ENCODE data around the gene INPP4B.
A peak's percentile ranks its signal among the peaks of the same experiment; 100 is the strongest.

The INPP4B gene

GRCh38 chr4:142044271-142044670 is 801.8 kb downstream of the INPP4B start:
- Mint-ChIP-seq H3K27ac (peak overlapping the region in 1 of 2 donors; percentile 10), H3K4me1 (peaks cover 8% of the 10 kb centered on the region), H3K9me3 (no peaks in the 10 kb centered on the region), H3K27me3 (no peaks in the 10 kb centered on the region), H3K4me3 (no peak overlapping the region)
- ATAC-seq (no peak), DNase-seq (no peak)

GRCh38 chr4:142043509-142043908 is 802.6 kb downstream of the INPP4B start:
- Mint-ChIP-seq H3K4me1 (peaks cover 8% of the 10 kb centered on the region), H3K27ac (peak overlapping the region in 1 of 2 donors; percentile 1), H3K27me3 (no peaks in the 10 kb centered on the region), H3K9me3 (no peaks in the 10 kb centered on the region), H3K4me3 (no peak overlapping the region)
- no peak for DNase-seq
- ATAC-seq: no peak

DNA sequence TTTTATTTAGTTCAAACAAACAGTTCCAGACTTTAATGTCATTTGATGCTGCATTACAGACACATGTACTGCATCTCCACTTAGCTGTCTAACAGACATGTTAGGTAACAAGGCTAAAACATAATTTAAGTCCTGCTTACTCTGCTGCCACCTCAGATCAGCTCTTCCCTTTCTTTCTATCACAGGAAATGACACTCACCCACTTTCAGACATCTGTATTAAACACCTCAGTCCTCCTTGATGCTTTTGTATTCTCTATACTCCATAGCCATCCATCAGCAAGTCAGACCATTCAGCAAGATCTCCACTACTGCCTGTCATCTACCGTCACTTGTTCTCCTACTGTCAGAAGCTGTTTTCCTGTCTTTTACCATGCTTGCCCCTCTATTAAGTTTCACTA is 804.3 kb downstream of the INPP4B start:
- DNase-seq (no peak), ATAC-seq (no peak)
- H3K4me1 Mint-ChIP-seq: peaks cover 8% of the 10 kb centered on the region
- peak overlapping the region in 1 of 2 donors; percentile 34 for H3K27ac Mint-ChIP-seq
- H3K27me3 Mint-ChIP-seq: no peaks in the 10 kb centered on the region
- H3K4me3 Mint-ChIP-seq: no peak overlapping the region
- H3K9me3 Mint-ChIP-seq: no peaks in the 10 kb centered on the region

DNA sequence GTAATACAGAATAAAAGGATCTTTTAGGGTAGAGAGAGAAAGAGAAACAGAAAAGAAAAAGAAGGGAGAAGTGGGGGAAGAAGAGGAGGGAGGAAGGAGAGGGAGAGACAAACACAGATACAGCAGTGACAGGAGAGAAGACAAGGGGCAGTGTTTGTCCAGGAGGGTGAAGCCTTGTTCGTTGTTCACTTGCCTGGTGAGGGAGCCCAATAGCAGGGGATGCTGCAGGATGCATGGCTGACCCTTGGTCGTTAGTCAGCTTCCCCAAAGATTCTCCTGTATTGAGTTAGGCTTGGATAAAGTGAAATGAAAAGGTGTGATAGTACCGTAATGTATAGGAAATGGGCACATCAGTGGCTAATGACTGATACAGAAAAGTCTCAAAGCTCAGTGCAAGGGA is 806.1 kb downstream of the INPP4B start:
- ATAC-seq: no peak
- H3K4me1 Mint-ChIP-seq: peaks cover 8% of the 10 kb centered on the region

GRCh38 chr4:142036795-142037583 is 809.1 kb downstream of the INPP4B start:
- H3K27me3 Mint-ChIP-seq: no peaks in the 10 kb centered on the region
- no peaks in the 10 kb centered on the region for H3K9me3 Mint-ChIP-seq
- H3K4me3 Mint-ChIP-seq: no peak overlapping the region
- no peak for DNase-seq
- no peak for ATAC-seq
- H3K4me1 Mint-ChIP-seq: peaks cover 8% of the 10 kb centered on the region
- no peak overlapping the region for H3K27ac Mint-ChIP-seq

More for the DNA sequence above, 806.1 kb downstream of the INPP4B start:
- no peaks in the 10 kb centered on the region for H3K27me3 Mint-ChIP-seq
- H3K9me3 Mint-ChIP-seq: no peaks in the 10 kb centered on the region
- H3K4me3 Mint-ChIP-seq: no peak overlapping the region
- peak overlapping the region in 1 of 2 donors; percentile 60 for H3K27ac Mint-ChIP-seq
- DNase-seq: no peak

DNA sequence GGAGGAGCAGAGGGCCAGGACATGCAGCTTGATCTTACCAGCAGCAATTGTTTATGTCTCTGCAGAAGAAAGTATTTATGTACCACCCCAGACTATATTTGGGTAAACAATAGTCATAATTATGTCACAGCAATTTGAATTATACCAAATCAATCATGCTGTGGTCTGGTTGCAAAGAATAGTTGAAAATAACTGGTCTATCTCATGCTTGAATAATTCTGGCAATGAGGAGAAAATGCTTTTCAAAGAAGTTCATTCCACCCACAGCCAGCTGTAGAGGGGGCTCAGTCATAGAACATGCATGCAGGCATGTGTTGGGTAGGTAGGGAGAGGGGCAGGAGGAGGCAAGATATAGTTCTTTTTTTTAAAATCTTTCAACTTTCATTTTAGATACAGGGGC is 810.5 kb downstream of the INPP4B start:
- Mint-ChIP-seq H3K4me3 (no peak overlapping the region), H3K27ac (peak overlapping the region in 1 of 2 donors; percentile 15)

GRCh38 chr4:142034101-142034500 is 812.0 kb downstream of the INPP4B start:
- no peaks in the 10 kb centered on the region for H3K4me1 Mint-ChIP-seq
- H3K27me3 Mint-ChIP-seq: no peaks in the 10 kb centered on the region
- H3K4me3 Mint-ChIP-seq: no peak overlapping the region
- DNase-seq (no peak), ATAC-seq (no peak)
- H3K27ac Mint-ChIP-seq: no peak overlapping the region
- no peaks in the 10 kb centered on the region for H3K9me3 Mint-ChIP-seq

More for the DNA sequence above, 810.5 kb downstream of the INPP4B start:
- ATAC-seq (no peak), DNase-seq (no peak)
- no peaks in the 10 kb centered on the region for H3K9me3 Mint-ChIP-seq
- H3K4me1 Mint-ChIP-seq: peaks cover 8% of the 10 kb centered on the region
- no peaks in the 10 kb centered on the region for H3K27me3 Mint-ChIP-seq

- no peaks in the 10 kb centered on the region for H3K9me3 Mint-ChIP-seq
- no peaks in the 10 kb centered on the region for H3K4me1 Mint-ChIP-seq
- H3K4me3 Mint-ChIP-seq: no peak overlapping the region
- DNase-seq (no peak), ATAC-seq (no peak)
- no peaks in the 10 kb centered on the region for H3K27me3 Mint-ChIP-seq
- no peak overlapping the region for H3K27ac Mint-ChIP-seq
Observed at GRCh38 chr4:142030010-142030409, 816.1 kb downstream of the INPP4B start.

GRCh38 chr4:142021761-142022160 is 824.3 kb downstream of the INPP4B start:
- ATAC-seq (no peak), DNase-seq (no peak)
- Mint-ChIP-seq H3K9me3 (no peaks in the 10 kb centered on the region), H3K4me3 (no peak overlapping the region), H3K27ac (no peak overlapping the region), H3K4me1 (no peaks in the 10 kb centered on the region), H3K27me3 (no peaks in the 10 kb centered on the region)

DNA sequence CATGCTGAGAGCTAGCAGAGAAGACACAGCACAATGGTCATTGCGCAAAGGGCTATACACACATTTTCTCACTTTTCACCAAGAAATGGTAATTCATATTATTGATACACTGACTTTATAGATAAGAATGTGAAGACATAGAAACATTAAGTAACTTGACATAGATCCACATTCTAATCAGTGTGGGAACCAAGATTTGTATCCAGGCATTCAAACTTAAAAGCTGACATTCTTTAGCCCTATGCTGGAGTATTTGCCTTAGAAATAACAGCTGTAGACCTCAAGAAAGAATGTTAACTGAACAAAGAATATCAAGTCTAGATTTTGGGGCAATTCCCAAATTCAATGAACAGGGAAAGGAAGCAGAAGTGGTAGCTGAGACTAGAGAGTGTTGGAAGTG is 824.9 kb downstream of the INPP4B start:
- H3K27me3 Mint-ChIP-seq: no peaks in the 10 kb centered on the region
- no peaks in the 10 kb centered on the region for H3K9me3 Mint-ChIP-seq
- no peak overlapping the region for H3K4me3 Mint-ChIP-seq
- H3K27ac Mint-ChIP-seq: no peak overlapping the region
- DNase-seq (no peak), ATAC-seq (no peak)
- no peaks in the 10 kb centered on the region for H3K4me1 Mint-ChIP-seq

GRCh38 chr4:142016031-142016430 is 830.1 kb downstream of the INPP4B start:
- Mint-ChIP-seq H3K27me3 (peaks cover 15% of the 10 kb centered on the region), H3K4me3 (no peak overlapping the region), H3K27ac (no peak overlapping the region), H3K4me1 (no peaks in the 10 kb centered on the region), H3K9me3 (peaks cover 11 to 13% of the 10 kb centered on the region in 2 donors)
- DNase-seq (no peak), ATAC-seq (peak; percentile 82)

DNA sequence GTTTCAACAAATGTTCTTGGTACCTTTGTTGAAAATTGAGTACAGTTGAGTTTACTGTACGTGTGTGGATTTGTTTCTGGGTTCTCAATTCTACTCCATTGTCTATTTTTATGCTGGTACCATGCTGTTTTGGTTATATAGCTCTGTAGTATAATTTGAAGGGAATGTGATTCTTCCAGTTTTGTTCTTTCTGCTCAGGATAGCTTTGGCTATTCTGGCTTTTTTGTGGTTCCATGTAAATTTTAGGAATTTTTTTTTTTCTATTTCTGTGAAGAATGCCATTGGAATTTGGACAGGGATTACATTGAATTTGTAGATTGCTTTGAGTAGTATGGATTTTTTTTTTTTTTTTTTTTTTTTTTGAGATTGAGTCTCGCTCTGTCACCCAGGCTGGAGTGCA is 836.4 kb downstream of the INPP4B start:
- peaks cover 19 to 32% of the 10 kb centered on the region in 2 donors for H3K9me3 Mint-ChIP-seq
- H3K4me3 Mint-ChIP-seq: no peak overlapping the region
- H3K4me1 Mint-ChIP-seq: no peaks in the 10 kb centered on the region
- H3K27ac Mint-ChIP-seq: no peak overlapping the region
- ATAC-seq (no peak), DNase-seq (no peak)
- peaks cover 17% of the 10 kb centered on the region for H3K27me3 Mint-ChIP-seq

DNA sequence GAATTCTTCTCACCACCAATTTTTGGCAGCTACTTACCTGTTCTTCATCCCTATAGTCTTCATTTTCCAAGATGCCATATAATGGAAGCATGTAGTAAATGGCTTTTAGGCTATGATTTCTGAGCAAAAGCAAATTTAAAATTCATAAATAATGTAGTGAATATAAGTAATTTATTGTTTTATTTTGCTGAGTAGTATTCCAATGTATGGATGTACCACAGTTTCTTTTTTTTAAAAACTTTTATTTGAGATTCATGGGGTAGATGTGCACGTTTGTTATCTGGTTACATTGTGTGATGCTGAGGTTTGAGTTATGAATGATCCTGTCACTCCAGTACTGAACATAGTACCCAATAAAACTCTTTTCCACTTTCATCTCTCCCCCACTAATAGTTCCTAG is 840.6 kb downstream of the INPP4B start:
- H3K4me1 Mint-ChIP-seq: no peaks in the 10 kb centered on the region
- no peaks in the 10 kb centered on the region for H3K27me3 Mint-ChIP-seq
- no peak overlapping the region for H3K27ac Mint-ChIP-seq
- no peak for ATAC-seq
- peaks cover 7 to 20% of the 10 kb centered on the region in 2 donors for H3K9me3 Mint-ChIP-seq
- no peak overlapping the region for H3K4me3 Mint-ChIP-seq
- DNase-seq: no peak

DNA sequence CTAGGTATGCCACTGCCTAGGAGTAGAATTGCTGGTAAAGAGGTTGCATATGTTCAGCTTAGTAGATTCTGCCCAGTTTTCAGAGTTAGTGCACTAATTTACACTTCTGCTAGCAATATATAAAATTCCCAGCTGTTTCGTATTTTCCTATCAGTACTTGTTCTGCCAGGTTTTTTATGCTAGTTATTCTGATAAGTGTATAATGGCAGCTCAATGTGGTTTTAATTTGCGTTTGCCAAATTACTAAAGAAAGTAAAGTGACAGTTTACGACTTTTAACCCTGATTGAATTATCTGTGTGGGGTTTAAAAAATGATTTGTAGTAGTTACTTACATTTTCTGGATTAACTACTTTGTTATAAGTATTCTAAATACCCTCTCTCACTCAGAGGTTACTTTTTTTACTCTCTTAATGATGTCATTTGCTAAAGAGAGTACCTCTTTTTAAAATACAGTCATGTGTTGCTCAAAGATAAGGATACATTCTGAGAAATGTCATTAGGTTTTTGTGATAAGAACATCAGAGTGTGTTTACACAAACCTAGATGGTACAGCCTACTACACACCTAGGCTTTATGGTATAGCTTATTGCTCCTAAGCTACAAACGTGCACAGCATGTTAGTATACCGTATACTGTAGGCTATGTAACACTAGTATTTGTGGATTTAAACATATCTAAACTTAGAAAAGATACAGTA is 846.5 kb downstream of the INPP4B start:
- peaks cover 6 to 8% of the 10 kb centered on the region in 2 donors for H3K9me3 Mint-ChIP-seq
- ATAC-seq (no peak), DNase-seq (no peak)
- H3K27me3 Mint-ChIP-seq: peaks cover 6% of the 10 kb centered on the region
- H3K4me3 Mint-ChIP-seq: no peak overlapping the region
- H3K27ac Mint-ChIP-seq: no peak overlapping the region
- H3K4me1 Mint-ChIP-seq: no peaks in the 10 kb centered on the region

- ATAC-seq (no peak), DNase-seq (no peak)
- Mint-ChIP-seq H3K4me3 (no peak overlapping the region), H3K4me1 (no peaks in the 10 kb centered on the region), H3K27ac (no peak overlapping the region), H3K9me3 (peaks cover 6 to 24% of the 10 kb centered on the region in 2 donors), H3K27me3 (peaks cover 11% of the 10 kb centered on the region)
Observed at GRCh38 chr4:141995056-141995455, 851.0 kb downstream of the INPP4B start.

GRCh38 chr4:141977433-141977832 is 868.7 kb downstream of the INPP4B start:
- H3K4me3 Mint-ChIP-seq: no peak overlapping the region
- ATAC-seq (no peak), DNase-seq (no peak)
- peaks cover 8 to 10% of the 10 kb centered on the region in 2 donors for H3K9me3 Mint-ChIP-seq
- H3K27me3 Mint-ChIP-seq: no peaks in the 10 kb centered on the region
- H3K27ac Mint-ChIP-seq: no peak overlapping the region
- no peaks in the 10 kb centered on the region for H3K4me1 Mint-ChIP-seq
